Measurements from ENCODE around the gene SCAMP4. TPM values are rescaled to one million over a fixed set of nuclear protein-coding genes. Genes with fewer than 3 reads are reported as not detected.

Gene SCAMP4
- total and polyA plus RNA-seq, 7 donors, result 14.4 to 55.4 (median 26.0) TPM

DNA sequence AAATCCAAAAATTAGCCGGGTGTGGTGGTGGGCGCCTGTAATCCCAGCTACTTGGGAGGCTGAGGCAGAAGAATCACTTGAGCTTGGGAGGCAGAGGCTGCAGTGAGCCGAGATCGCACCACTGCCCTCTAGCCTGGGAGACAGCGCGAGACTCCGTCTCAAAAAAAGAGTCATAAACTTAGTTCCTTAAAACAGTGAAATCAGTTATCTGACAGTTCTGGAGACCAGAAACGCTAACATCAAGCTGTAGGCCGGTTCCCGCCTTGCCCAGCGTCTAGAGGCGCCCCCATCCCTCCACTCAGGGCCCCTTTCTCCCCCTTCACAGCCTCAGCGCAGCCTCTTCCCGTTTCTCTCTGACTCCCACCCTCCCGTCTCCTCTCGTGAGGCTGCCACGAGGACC lies 11.9 kb downstream of the SCAMP4 start:
- Histone ChIP-seq H3K4me3 (no peak overlapping the region), H3K36me3 (peaks cover 32 to 67% (median 49%) of the 10 kb centered on the region in 4 donors), H3K27me3 (no peaks in the 10 kb centered on the region), H3K4me1 (no peaks in the 10 kb centered on the region), H3K9me3 (no peaks in the 10 kb centered on the region), H3K27ac (no peak overlapping the region)
- intact Hi-C loops (cut with DNase I), result no loop called here
- 79 to 92% methylated on average over 17 of the region's 17 CpGs for WGBS, 2 donors
- no peak for DNase-seq
- TF ChIP-seq EP300 (IDR thresholded peaks at IDR 0.05), result no peak
- TF ChIP-seq POLR2AphosphoS5 (IDR thresholded peaks at IDR 0.05), result no peak
- TF ChIP-seq, protein P1, sequence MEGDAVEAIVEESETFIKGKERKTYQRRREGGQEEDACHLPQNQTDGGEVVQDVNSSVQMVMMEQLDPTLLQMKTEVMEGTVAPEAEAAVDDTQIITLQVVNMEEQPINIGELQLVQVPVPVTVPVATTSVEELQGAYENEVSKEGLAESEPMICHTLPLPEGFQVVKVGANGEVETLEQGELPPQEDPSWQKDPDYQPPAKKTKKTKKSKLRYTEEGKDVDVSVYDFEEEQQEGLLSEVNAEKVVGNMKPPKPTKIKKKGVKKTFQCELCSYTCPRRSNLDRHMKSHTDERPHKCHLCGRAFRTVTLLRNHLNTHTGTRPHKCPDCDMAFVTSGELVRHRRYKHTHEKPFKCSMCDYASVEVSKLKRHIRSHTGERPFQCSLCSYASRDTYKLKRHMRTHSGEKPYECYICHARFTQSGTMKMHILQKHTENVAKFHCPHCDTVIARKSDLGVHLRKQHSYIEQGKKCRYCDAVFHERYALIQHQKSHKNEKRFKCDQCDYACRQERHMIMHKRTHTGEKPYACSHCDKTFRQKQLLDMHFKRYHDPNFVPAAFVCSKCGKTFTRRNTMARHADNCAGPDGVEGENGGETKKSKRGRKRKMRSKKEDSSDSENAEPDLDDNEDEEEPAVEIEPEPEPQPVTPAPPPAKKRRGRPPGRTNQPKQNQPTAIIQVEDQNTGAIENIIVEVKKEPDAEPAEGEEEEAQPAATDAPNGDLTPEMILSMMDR (IDR thresholded peaks at IDR 0.05), result no peak
- TF ChIP-seq POLR2A (IDR thresholded peaks at IDR 0.05), result no peak

DNA sequence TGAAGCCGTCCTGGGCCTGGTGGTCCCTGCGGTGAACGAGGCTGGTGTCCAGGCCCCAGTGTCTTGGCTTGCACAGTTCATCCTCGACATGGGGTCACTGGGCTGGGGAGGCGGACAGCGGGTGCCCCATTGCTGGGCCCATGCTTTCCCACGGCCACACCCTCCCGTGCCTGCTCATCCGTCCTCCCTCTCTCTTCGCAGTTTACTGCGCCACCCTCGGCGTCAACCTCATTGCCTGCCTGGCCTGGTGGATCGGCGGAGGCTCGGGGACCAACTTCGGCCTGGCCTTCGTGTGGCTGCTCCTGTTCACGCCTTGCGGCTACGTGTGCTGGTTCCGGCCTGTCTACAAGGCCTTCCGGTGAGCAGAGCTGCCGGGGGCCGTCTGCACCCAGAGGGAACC lies 12.7 kb downstream of the SCAMP4 start:
- Histone ChIP-seq H3K36me3 (peaks cover 28 to 62% (median 46%) of the 10 kb centered on the region in 4 donors), H3K4me1 (no peaks in the 10 kb centered on the region), H3K27me3 (no peaks in the 10 kb centered on the region), H3K4me3 (no peak overlapping the region), H3K27ac (no peak overlapping the region), H3K9me3 (no peaks in the 10 kb centered on the region)
- TF ChIP-seq POLR2A (IDR thresholded peaks at IDR 0.05) (no peak), EP300 (IDR thresholded peaks at IDR 0.05) (no peak), POLR2AphosphoS5 (IDR thresholded peaks at IDR 0.05) (no peak)
- TF ChIP-seq, protein P1 (IDR thresholded peaks at IDR 0.05), result no peak
- WGBS, 2 donors, result 96% methylated on average over 25 of the region's 25 CpGs
- DNase-seq, result no peak
- intact Hi-C loops (cut with DNase I), result no loop called here

DNA sequence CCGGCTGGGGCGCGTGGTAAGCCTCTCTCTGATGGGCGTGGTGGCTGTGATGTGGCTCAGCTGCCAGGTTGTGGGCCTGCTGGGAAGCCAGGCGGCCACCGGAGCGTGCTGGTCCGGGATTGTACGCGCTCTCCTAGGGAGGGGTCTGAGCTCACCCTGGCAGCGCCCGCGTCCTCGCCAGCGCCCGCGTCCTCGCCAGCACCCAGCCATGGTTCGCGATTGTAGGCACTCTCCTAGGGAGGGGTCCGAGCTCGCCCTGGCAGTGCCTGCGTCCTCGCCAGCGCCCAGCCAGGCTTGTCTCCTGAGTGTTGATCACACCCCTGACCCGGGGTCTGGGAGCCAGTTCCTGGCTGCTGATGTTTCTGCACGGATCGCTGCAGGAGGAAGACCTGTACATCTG lies 13.8 kb downstream of the SCAMP4 start:
- no peak for DNase-seq
- intact Hi-C loops (cut with DNase I), result no loop called here
- no peaks in the 10 kb centered on the region for H3K9me3 ChIP-seq
- TF ChIP-seq EP300 (IDR thresholded peaks at IDR 0.05), result no peak
- TF ChIP-seq, protein P1 (IDR thresholded peaks at IDR 0.05), result no peak
- TF ChIP-seq POLR2AphosphoS5 (IDR thresholded peaks at IDR 0.05), result no peak
- no peak for TF ChIP-seq POLR2A (IDR thresholded peaks at IDR 0.05)
- H3K27me3 ChIP-seq, result no peaks in the 10 kb centered on the region
- no peak overlapping the region for H3K4me3 ChIP-seq
- H3K27ac ChIP-seq, result no peak overlapping the region
- H3K36me3 ChIP-seq, result peaks cover 24 to 59% (median 42%) of the 10 kb centered on the region in 4 donors
- WGBS, 2 donors, result 95 to 96% methylated on average over 28 of the region's 28 CpGs
- H3K4me1 ChIP-seq, result no peaks in the 10 kb centered on the region

DNA sequence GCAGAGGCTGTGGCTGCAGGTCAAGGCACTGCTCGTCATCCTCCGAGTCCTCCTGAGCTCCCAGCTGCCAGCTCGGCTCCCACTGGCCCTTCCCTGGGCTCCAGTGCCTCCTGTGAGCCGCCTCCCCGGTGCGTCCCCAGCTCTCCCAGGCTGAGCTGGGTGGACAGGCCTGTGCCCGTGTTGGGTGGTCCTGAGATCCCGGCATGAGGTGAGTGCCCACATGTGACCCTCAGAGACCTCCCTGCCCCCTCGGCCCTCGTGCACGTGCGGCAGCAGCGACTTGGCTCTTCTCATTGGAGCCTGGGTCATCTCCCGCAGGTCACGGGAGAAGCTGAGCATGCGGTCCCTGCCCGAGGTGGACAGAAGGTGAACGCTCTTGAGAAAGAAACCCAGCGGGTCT lies 15.4 kb downstream of the SCAMP4 start:
- 95 to 96% methylated on average over 19 of the region's 19 CpGs for WGBS, 2 donors
- H3K4me3 ChIP-seq, result no peak overlapping the region
- intact Hi-C loops (cut with DNase I), result no loop called here

DNA sequence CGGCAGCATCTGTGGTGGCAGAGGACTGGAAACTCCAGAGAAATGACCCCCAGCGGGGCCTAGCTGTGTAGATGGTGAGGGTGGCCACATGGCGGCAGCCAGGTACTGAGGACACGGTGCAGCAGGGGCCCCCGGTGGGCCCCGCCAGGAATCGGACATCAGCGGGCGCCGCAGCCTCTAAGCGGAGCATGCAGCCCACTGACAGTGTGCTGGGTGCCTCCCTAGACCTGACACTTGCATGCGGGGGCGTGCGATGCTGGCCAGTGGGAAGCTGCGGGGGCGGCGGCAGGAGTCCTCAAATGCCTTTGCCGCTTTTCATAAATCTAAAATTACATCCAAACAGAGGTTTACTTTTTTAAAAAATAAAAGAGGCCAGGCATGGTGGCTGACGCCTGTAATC lies 16.1 kb downstream of the SCAMP4 start:
- no peak for DNase-seq
- H3K27me3 ChIP-seq, result no peaks in the 10 kb centered on the region
- H3K27ac ChIP-seq, result no peak overlapping the region
- H3K4me3 ChIP-seq, result no peak overlapping the region
- peaks cover 24 to 65% (median 48%) of the 10 kb centered on the region in 4 donors for H3K36me3 ChIP-seq
- 95 to 98% methylated on average over 19 of the region's 19 CpGs for WGBS, 2 donors
- no peaks in the 10 kb centered on the region for H3K4me1 ChIP-seq
- TF ChIP-seq POLR2A (IDR thresholded peaks at IDR 0.05) (no peak), POLR2AphosphoS5 (IDR thresholded peaks at IDR 0.05) (no peak), EP300 (IDR thresholded peaks at IDR 0.05) (no peak)
- TF ChIP-seq, protein P1 (IDR thresholded peaks at IDR 0.05), result no peak
- H3K9me3 ChIP-seq, result no peaks in the 10 kb centered on the region
- intact Hi-C loops (cut with DNase I), result no loop called here

More for the DNA sequence above, 15.4 kb downstream of the SCAMP4 start:
- H3K27me3 ChIP-seq, result no peaks in the 10 kb centered on the region
- H3K4me1 ChIP-seq, result no peaks in the 10 kb centered on the region
- no peak for DNase-seq
- no peak overlapping the region for H3K27ac ChIP-seq
- no peaks in the 10 kb centered on the region for H3K9me3 ChIP-seq
- peaks cover 24 to 61% (median 48%) of the 10 kb centered on the region in 4 donors for H3K36me3 ChIP-seq
- TF ChIP-seq POLR2A (IDR thresholded peaks at IDR 0.05), result no peak

Measured in sigmoid colon (tissue), 7 donors.